H1 (cell line): ENCODE results near the gene PKN3. TPM values are rescaled to one million over a fixed set of nuclear protein-coding genes. Genes with fewer than 3 reads are reported as not detected.

Experiments
- BCL11A ChIP-seq, 2 experiments: IDR thresholded peaks; one replicate each; pipeline ENCODE4 v1.6.1; 2011; ENCODE audit warnings: low read depth in 2 of 2, low read length in 2 of 2, mild to moderate bottlenecking in 2 of 2
- polyA plus RNA-seq, 7 experiments: library from polyadenylated mRNA; depleted of rRNA in 3 of 7; stranded (reverse) in 5 of 7; unstranded in 2 of 7; fragments of >200 nt in 5 of 7; fragments of 200-250 nt in 2 of 7; gene quantifications; 1 replicate in 5 of 7; 2 replicates in 1 of 7; 4 replicates in 1 of 7; pipeline versions ENCODE4 v1.2.1 to v1.2.3, GENCODE V29; 2011 to 2013; ENCODE audit warnings: missing spikeins in 2 of 7, mixed read lengths in 2 of 7
- total RNA-seq: library from RNA; stranded (reverse); fragmentation: NEBNext Ultra II Directional; extraction: Animal tissue kit (Norgen Biotek cat#: 25700); gene quantifications from 2 replicates; pipeline ENCODE4 v1.2.1, GENCODE V29; 2021

PKN3 gene
- total and polyA plus RNA-seq, 2 of the 8 experiments (the other 6 are each of a cell fraction or from before 2014, with no cell fraction given): 15.7 to 16.3 TPM

- no peak for TF ChIP-seq BCL11A (IDR thresholded peaks at IDR 0.05; ENCODE audit: low read depth in 2 of 2, low read length in 2 of 2)
- TF ChIP-seq, all 59 proteins: peak for 5
Measured at GRCh38 chr9:128702949-128703615, 779 bp downstream of the PKN3 start (continued).
